K562 (cell line): ENCODE data around the gene RBM22. TPM values are rescaled to one million over a fixed set of nuclear protein-coding genes. Genes with fewer than 3 reads are reported as not detected.

ENCODE experiments used
- ATAC-seq: fragments of 200-7000 bp; cut with Tn5 transposase; 3 replicates; pipeline ENCODE4 v1.9.1; 2020; ENCODE audit warnings: moderate library complexity
- BruUV-seq: library from RNA; stranded (reverse); fragments of 400-500 nt; replicated peaks from 2 replicates; lab custom pipeline; 2021; lab: Mats Ljungman, UMichigan
- CTCF ChIA-PET: fragments of 300-600 bp; formaldehyde crosslinking; extraction: SDS; loops from one replicate; lab custom pipeline; 2021; ENCODE audit warnings: low intra/inter-chr PET ratio; lab: Yijun Ruan, JAX
- POLR2A ChIA-PET: fragments of 300-600, 350-650 bp; sonication (Branson Sonifier 250); formaldehyde crosslinking; extraction: SDS; loops from one replicate; lab custom pipeline; 2021; ENCODE audit warnings: antibody characterized with exemption, inconsistent platforms; lab: Yijun Ruan, JAX
- DNase-seq, 4 experiments: peaks; one replicate each; pipeline versions ENCODE4 v3.0.0 to v3.0.0-alpha.2; 2011 to 2018; ENCODE audit warnings: low spot score in 3 of 4, mixed read lengths in 3 of 4; ENCODE audit errors: extremely low read depth in 1 of 4
- FAIRE-seq: peaks from 2 replicates; lab custom pipeline; 2011; peaks lifted over from hg19 to GRCh38; lab: Jason Lieb, UNC
- H2AFZ ChIP-seq: 2 replicates; pipeline ENCODE4 v1.6.0; 2011; ENCODE audit warnings: low read depth, low read length, control low read depth, inconsistent platforms
- H3K27ac ChIP-seq: fragments of 200-600 bp; 3 replicates; pipeline ENCODE4 v1.8.0; 2011; ENCODE audit warnings: low read depth, mild to moderate bottlenecking, control low read depth, inconsistent platforms, low read length, moderate library complexity, mixed read lengths; ENCODE audit errors: extremely low read depth
- H3K27me3 ChIP-seq, 2 experiments: fragments of 300-600 bp in 1 of 2; 2 replicates in 1 of 2; 3 replicates in 1 of 2; pipeline versions ENCODE4 v1.6.0 to v1.8.0; 2011; ENCODE audit warnings: inconsistent platforms in 2 of 2, low read length in 2 of 2, mild to moderate bottlenecking in 1 of 2, mixed read lengths in 1 of 2, moderate library complexity in 1 of 2; ENCODE audit not compliant: control insufficient read depth in 2 of 2, insufficient read depth in 2 of 2
- H3K36me3 ChIP-seq: fragments of 300-600 bp; 3 replicates; pipeline ENCODE4 v1.8.0; 2011; ENCODE audit warnings: mild to moderate bottlenecking, low read length, inconsistent platforms; ENCODE audit not compliant: control insufficient read depth, insufficient read depth
- H3K4me1 ChIP-seq, 2 experiments: fragments of 200-600 bp in 1 of 2; replicated peaks in 1 of 2; 2 replicates in 1 of 2; 3 replicates in 1 of 2; pipeline versions ENCODE4 v1.5.1 to v1.8.0; 2011; ENCODE audit warnings: inconsistent platforms in 2 of 2, low read length in 2 of 2, mild to moderate bottlenecking in 1 of 2, mixed read lengths in 1 of 2, moderate library complexity in 1 of 2; ENCODE audit not compliant: control insufficient read depth in 2 of 2, insufficient read depth in 2 of 2
- H3K4me2 ChIP-seq: 2 replicates; pipeline ENCODE4 v1.6.1; 2011; ENCODE audit warnings: low read length, control low read depth, inconsistent platforms, mixed read lengths; ENCODE audit not compliant: insufficient read depth
- H3K4me3 ChIP-seq: fragments of 200-600 bp; sonication (generic), shearing (Covaris generic); 2 replicates; pipeline ENCODE4 v1.5.1; 2016; ENCODE audit warnings: control low read depth, inconsistent platforms
- H3K79me2 ChIP-seq: fragments of 200-600 bp; 3 replicates; pipeline ENCODE4 v1.8.0; 2011; ENCODE audit warnings: low read length, inconsistent platforms; ENCODE audit not compliant: control insufficient read depth, insufficient read depth
- H3K9ac ChIP-seq, 2 experiments: 2 replicates each; pipeline versions ENCODE4 v1.6.0 to v1.6.1; 2011; ENCODE audit warnings: low read depth in 2 of 2, low read length in 2 of 2, control low read depth in 1 of 2, inconsistent platforms in 1 of 2, mild to moderate bottlenecking in 1 of 2, mixed read lengths in 1 of 2; ENCODE audit not compliant: insufficient read depth in 1 of 2
- H3K9me1 ChIP-seq: one replicate; pipeline ENCODE4 v1.6.0; 2011; ENCODE audit warnings: inconsistent platforms, mild to moderate bottlenecking, low read length, moderate library complexity; ENCODE audit not compliant: control insufficient read depth, insufficient read depth
- H3K9me3 ChIP-seq: replicated peaks from 2 replicates; pipeline ENCODE4 v1.5.1; 2011; ENCODE audit warnings: low read depth, low read length, inconsistent platforms; ENCODE audit not compliant: control insufficient read depth, insufficient read depth
- H4K20me1 ChIP-seq: replicated peaks from 2 replicates; pipeline ENCODE4 v1.6.1; 2011; ENCODE audit warnings: low read length, inconsistent platforms, mixed read lengths; ENCODE audit not compliant: control insufficient read depth, insufficient read depth
- EP400 ChIP-seq: fragments of 450-650 bp; IDR thresholded peaks from 2 replicates; pipeline ENCODE4 v1.6.1; 2017; ENCODE audit warnings: antibody characterized with exemption, mild to moderate bottlenecking, moderate library complexity
- NEUROD1 ChIP-seq: fragments of 150-350 bp; IDR thresholded peaks from 2 replicates; pipeline ENCODE4 v1.6.1; 2014; ENCODE audit warnings: borderline replicate concordance, low read length, low read depth; ENCODE audit not compliant: partially characterized antibody
- OTX1 ChIP-seq: fragments of 450-650 bp; formaldehyde crosslinking; IDR thresholded peaks from 2 replicates; pipeline ENCODE4 v1.4.0; 2022; ENCODE audit warnings: mild to moderate bottlenecking
- RBM22 ChIP-seq: fragments of 200-400 bp; formaldehyde crosslinking; IDR thresholded peaks from 2 replicates; pipeline ENCODE4 v1.6.1; 2018; ENCODE audit warnings: low read length, low read depth; ENCODE audit not compliant: poor library complexity, severe bottlenecking
- RFX7 ChIP-seq: fragments of 250-450 bp; sonication (Bioruptor Pico); IDR thresholded peaks from 2 replicates; pipeline ENCODE4 v1.5.1; 2021; ENCODE audit warnings: mild to moderate bottlenecking
- SAFB ChIP-seq: fragments of 200-400 bp; formaldehyde crosslinking; IDR thresholded peaks from 2 replicates; pipeline ENCODE4 v1.6.1; 2017; ENCODE audit warnings: low read depth, low read length, borderline replicate concordance
- SMARCA5 ChIP-seq: fragments of 450-650 bp; IDR thresholded peaks from 2 replicates; pipeline ENCODE4 v1.6.1; 2016
- TBP ChIP-seq: optimal IDR thresholded peaks from 2 replicates; pipeline ENCODE3; 2011; ENCODE audit warnings: low read depth, low read length, improper control_type of control experiment
- THRA ChIP-seq: fragments of 450-650 bp; IDR thresholded peaks from 2 replicates; pipeline ENCODE4 v1.6.1; 2017; ENCODE audit warnings: mild to moderate bottlenecking, moderate library complexity
- YY1 ChIP-seq, 3 experiments: IDR thresholded peaks; 2 replicates each; pipeline ENCODE4 v1.6.1; 2011; ENCODE audit warnings: low read length in 2 of 3, mild to moderate bottlenecking in 2 of 3, moderate library complexity in 2 of 3, borderline replicate concordance in 1 of 3, control low read depth in 1 of 3, low read depth in 1 of 3; ENCODE audit not compliant: insufficient read depth in 3 of 3, insufficient replicate concordance in 2 of 3, control insufficient read depth in 1 of 3, insufficient read length in 1 of 3; ENCODE audit errors: extremely low read depth in 1 of 3
- ZNF212 ChIP-seq: fragments of 450-650 bp; formaldehyde crosslinking; IDR thresholded peaks from 2 replicates; pipeline ENCODE4 v1.4.0; 2020; ENCODE audit warnings: mild to moderate bottlenecking
- ZNF316 ChIP-seq: fragments of 450-650 bp; IDR thresholded peaks from 2 replicates; pipeline ENCODE4 v1.6.1; 2016
- ZNF764 ChIP-seq: fragments of 250-450 bp; sonication (Bioruptor Pico); IDR thresholded peaks from 2 replicates; pipeline ENCODE4 v1.4.0; 2020; ENCODE audit warnings: low read depth, mild to moderate bottlenecking, moderate library complexity
- WGBS: fragments of 100-300 bp; shearing (Covaris generic); methylation state at CpG from one replicate; pipeline ENCODE4 v1.1.6; 2016; ENCODE audit warnings: low coverage, mixed read lengths; ENCODE audit not compliant: insufficient coverage; ENCODE audit errors: missing lambda C conversion rate; 5-methylcytosine and 5-hydroxymethylcytosine counted together
- in situ Hi-C: fragments of 300-500 bp; cut with MboI; formaldehyde crosslinking; loops from 4 replicates; pipeline ENCODE4 v1.15.0; 2018; ENCODE audit warnings: inconsistent platforms, mixed read lengths
- intact Hi-C: fragments of 100-400 bp; cut with micrococcal nuclease; formaldehyde crosslinking; loops from 2 replicates; pipeline ENCODE4 v1.14.2; 2022
- polyA plus RNA-seq, 8 experiments: library from polyadenylated mRNA; depleted of rRNA in 4 of 8; stranded (reverse) in 5 of 8; unstranded in 3 of 8; fragments of >200 nt; fragmentation: Nextera tagmentation in 2 of 8; fragmentation: Illumina TruSeq in 1 of 8; extraction: Ambion mirVana in 2 of 8; extraction: Trizol in 1 of 8; gene quantifications; 2 replicates each; pipeline versions ENCODE4 v1.2.1 to v1.2.3, GENCODE V29; 2011 to 2014; ENCODE audit warnings: inconsistent platforms in 1 of 8, missing spikeins in 1 of 8
- total RNA-seq, 7 experiments: library from RNA; depleted of rRNA in 6 of 7; stranded (reverse); fragments of >200 nt in 6 of 7; fragmentation: Illumina TruSeq in 2 of 7; extraction: Trizol in 2 of 7; gene quantifications; 2 replicates each; pipeline versions ENCODE4 v1.2.1 to v1.2.3, GENCODE V29; 2011 to 2021; ENCODE audit warnings: low replicate concordance in 1 of 7
- TF ChIP-seq, protein P1 (sequence below): fragments of 450-650 bp; IDR thresholded peaks from 2 replicates; pipeline ENCODE4 v1.6.1; 2016; ENCODE audit warnings: low read depth

The RBM22 gene
- total and polyA plus RNA-seq, 9 of the 15 experiments (the other 6 are each of a cell fraction or from before 2014, with no cell fraction given): 31.3 to 82.2 (median 44.8) TPM

DNA sequence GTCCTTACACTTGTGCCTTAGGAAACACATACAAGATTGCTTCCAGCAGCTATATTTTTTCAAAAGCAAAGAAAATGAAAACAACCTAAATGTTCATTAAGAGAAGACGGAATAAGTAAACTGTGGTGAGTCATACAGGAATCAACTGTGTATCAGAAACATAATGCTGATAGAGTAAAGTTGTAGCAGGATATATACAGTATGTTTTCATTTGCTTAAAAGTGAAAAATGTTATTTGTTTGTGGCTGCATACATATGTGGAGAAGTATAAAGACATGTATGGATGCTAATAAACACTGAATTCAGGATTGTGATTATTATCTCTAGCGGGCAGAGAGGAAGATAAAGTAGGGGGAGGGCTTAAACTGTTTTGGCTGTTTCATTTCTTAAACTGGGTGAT is 49.6 kb upstream of the RBM22 start:
- no peaks in the 10 kb centered on the region for H3K9me1 ChIP-seq
- no peak overlapping the region for H3K4me3 ChIP-seq
- no peaks in the 10 kb centered on the region for H3K9me3 ChIP-seq
- no peak for DNase-seq
- H3K27me3 ChIP-seq: no peaks in the 10 kb centered on the region
- no peaks in the 10 kb centered on the region for H4K20me1 ChIP-seq
- intact Hi-C loops: no loop called here
- BruUV-seq: no TSS peak
- in situ Hi-C loops: no loop called here
- peaks cover 0 to 7% of the 10 kb centered on the region in 2 experiments; a peak in 2 of 5 replicates for H3K4me1 ChIP-seq
- H2AFZ ChIP-seq: no peak overlapping the region
- no peak overlapping the region; the same call in 2 of the 3 replicates for H3K27ac ChIP-seq
- H3K79me2 ChIP-seq: peaks cover 56% of the 10 kb centered on the region
- peak; percentile 68 for ATAC-seq
- ChIA-PET CTCF (no interaction called here), POLR2A (interaction anchor here (1.1 to 1.5 kb wide), 3 partner anchors 9 to 16 kb away, joined by 4 to 5 read pairs (median 5); no protein-coding TSS in a partner anchor)
- peaks cover 60% of the 10 kb centered on the region for H3K36me3 ChIP-seq
- H3K9ac ChIP-seq: no peak overlapping the region
- H3K4me2 ChIP-seq: no peak overlapping the region
- FAIRE-seq: peak; percentile 6
- WGBS: 23% methylated on average over 2 of the region's 2 CpGs
- TF ChIP-seq SAFB (no peak), THRA (no peak), EP400 (no peak), ZNF316 (peak; percentile 42), SMARCA5 (no peak), RFX7 (no peak), YY1 (IDR thresholded peaks at IDR 0.05; ENCODE audit: borderline replicate concordance in 1 of 3, control insufficient read depth in 1 of 3, extremely low read depth in 1 of 3, insufficient read depth in 3 of 3, insufficient read length in 1 of 3, insufficient replicate concordance in 2 of 3, low read depth in 1 of 3, low read length in 2 of 3) (no peak), NEUROD1 (no peak), RBM22 (no peak), TBP (no peak), ZNF764 (CRISPR knock-in tag) (no peak), ZNF212 (CRISPR knock-in tag) (no peak), OTX1 (CRISPR knock-in tag) (no peak)
- TF ChIP-seq, protein P1, sequence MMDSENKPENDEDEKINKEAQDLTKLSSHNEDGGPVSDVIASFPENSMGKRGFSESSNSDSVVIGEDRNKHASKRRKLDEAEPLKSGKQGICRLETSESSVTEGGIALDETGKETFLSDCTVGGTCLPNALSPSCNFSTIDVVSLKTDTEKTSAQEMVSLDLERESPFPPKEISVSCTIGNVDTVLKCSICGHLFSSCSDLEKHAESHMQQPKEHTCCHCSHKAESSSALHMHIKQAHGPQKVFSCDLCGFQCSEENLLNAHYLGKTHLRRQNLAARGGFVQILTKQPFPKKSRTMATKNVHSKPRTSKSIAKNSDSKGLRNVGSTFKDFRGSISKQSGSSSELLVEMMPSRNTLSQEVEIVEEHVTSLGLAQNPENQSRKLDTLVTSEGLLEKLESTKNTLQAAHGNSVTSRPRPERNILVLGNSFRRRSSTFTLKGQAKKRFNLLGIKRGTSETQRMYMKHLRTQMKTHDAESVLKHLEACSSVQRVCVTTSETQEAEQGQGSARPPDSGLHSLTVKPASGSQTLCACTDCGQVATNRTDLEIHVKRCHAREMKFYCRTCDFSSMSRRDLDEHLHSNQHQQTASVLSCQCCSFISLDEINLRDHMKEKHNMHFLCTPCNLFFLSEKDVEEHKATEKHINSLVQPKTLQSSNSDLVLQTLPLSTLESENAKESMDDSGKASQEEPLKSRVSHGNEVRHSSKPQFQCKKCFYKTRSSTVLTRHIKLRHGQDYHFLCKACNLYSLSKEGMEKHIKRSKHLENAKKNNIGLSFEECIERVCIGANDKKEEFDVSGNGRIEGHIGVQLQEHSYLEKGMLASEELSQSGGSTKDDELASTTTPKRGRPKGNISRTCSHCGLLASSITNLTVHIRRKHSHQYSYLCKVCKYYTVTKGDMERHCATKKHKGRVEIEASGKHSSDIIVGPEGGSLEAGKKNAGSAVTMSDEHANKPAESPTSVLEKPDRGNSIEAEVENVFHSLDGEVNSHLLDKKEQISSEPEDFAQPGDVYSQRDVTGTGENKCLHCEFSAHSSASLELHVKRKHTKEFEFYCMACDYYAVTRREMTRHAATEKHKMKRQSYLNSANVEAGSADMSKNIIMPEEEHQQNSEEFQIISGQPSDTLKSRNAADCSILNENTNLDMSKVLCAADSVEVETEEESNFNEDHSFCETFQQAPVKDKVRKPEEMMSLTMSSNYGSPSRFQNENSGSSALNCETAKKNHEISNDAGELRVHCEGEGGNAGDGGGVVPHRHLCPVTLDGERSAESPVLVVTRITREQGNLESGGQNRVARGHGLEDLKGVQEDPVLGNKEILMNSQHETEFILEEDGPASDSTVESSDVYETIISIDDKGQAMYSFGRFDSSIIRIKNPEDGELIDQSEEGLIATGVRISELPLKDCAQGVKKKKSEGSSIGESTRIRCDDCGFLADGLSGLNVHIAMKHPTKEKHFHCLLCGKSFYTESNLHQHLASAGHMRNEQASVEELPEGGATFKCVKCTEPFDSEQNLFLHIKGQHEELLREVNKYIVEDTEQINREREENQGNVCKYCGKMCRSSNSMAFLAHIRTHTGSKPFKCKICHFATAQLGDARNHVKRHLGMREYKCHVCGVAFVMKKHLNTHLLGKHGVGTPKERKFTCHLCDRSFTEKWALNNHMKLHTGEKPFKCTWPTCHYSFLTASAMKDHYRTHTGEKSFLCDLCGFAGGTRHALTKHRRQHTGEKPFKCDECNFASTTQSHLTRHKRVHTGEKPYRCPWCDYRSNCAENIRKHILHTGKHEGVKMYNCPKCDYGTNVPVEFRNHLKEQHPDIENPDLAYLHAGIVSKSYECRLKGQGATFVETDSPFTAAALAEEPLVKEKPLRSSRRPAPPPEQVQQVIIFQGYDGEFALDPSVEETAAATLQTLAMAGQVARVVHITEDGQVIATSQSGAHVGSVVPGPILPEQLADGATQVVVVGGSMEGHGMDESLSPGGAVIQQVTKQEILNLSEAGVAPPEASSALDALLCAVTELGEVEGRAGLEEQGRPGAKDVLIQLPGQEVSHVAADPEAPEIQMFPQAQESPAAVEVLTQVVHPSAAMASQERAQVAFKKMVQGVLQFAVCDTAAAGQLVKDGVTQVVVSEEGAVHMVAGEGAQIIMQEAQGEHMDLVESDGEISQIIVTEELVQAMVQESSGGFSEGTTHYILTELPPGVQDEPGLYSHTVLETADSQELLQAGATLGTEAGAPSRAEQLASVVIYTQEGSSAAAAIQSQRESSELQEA: no peak
